SK-MEL-5 (cell line): ENCODE results near the gene SLIT3. TPM values are rescaled to one million over a fixed set of nuclear protein-coding genes. Genes with fewer than 3 reads are reported as not detected.

Experiments used
- DNase-seq: peaks from one replicate; pipeline ENCODE4 v3.0.0-alpha.2; 2016; ENCODE audit warnings: low read depth, low spot score
- in situ Hi-C: cut with HindIII; loops from 2 replicates; pipeline ENCODE4 v1.10.0; 2016; ENCODE audit warnings: low sequenced_read_pairs, high pct_unique_total_duplicates, low pct_unique_long_range_greater_than_20kb
- total RNA-seq: library from RNA; depleted of rRNA; stranded (reverse); fragments of >200 nt; shearing (Covaris generic); gene quantifications from 2 replicates; pipeline ENCODE4 v1.2.3, GENCODE V29; 2014

Gene SLIT3
- total RNA-seq, 1 experiment from 2014 or later = 0.63 TPM

GRCh38 chr5:169302491-169303118 is 1.7 kb upstream of the SLIT3 start:
- peak; percentile 68 for DNase-seq
- in situ Hi-C loops = no loop called here

DNA sequence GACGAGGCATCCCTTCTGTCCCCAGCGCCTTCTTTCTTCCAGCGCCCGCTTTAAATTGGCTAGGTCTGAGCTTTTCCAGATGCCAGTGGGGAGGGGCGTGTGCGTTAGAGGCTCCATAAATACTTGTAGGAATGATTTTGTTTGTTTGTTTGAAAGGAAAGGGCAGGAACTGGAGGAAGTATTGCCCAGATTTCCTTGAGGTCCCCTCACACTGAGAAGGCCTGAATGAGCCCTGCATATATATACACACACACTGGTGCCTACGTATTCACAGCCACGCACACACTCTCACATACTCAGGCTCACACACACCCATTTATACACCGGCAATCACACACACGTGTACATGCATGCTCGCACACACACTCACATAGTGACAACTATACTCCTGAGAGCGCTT is 1.0 kb upstream of the SLIT3 start:
- in situ Hi-C loops = no loop called here
- no peak for DNase-seq

DNA sequence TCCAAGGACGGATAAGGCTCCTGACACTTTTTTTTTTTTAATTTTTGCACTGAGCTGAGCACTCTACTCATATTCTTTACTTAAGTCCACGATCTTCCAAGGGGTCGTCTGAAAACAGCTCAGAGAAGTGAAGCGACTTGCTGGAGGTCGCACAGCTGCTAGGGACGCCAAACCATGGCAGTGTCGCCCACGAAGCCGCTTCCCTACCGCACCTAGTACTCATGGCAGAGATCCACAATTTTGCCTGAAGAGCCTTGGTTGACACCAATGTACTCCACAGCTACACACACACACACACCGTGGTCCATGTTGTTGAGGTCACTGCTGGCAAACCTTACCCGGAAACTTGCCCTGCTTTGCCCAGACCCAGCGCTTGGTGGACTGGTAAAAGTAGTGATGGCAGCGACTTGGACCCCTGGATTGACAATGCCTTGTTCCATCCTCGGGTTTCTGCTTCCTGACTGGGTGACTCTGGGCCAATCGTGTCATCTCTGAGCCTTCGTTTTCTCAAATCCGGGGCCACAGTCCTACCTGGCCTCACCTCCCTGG is 521 bp upstream of the SLIT3 start:
- no peak for DNase-seq
- in situ Hi-C loops = no loop called here

GRCh38 chr5:169299663-169300467 is 1.1 kb downstream of the SLIT3 start:
- in situ Hi-C loops = no loop called here
- no peak for DNase-seq

- DNase-seq = no peak
- in situ Hi-C loops = no loop called here
Measured at GRCh38 chr5:169299191-169299662, 1.7 kb downstream of the SLIT3 start.

- DNase-seq = no peak
- in situ Hi-C loops = no loop called here
Measured at GRCh38 chr5:169298193-169298592, 2.7 kb downstream of the SLIT3 start.

GRCh38 chr5:169296419-169297143 is 4.4 kb downstream of the SLIT3 start:
- no peak for DNase-seq
- in situ Hi-C loops = no loop called here

DNA sequence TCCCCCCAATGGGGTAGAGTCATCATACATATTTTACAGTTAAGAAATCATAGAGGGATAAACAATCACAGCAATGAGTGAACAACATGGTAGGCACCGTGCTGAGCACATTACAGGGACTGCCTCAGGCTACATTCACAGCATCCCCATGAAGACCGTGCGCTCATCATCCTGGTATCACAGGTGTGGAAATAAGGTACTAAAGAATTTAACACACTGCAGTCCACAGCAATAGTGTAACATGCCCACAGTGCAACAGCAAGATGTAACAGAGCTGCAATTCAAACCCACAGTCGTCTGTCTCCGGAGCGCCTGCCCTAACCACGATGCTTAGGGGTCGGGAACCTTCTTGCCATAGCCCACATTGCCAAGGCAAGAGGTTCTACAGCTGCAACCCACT is 5.6 kb downstream of the SLIT3 start:
- no peak for DNase-seq
- in situ Hi-C loops = no loop called here

DNA sequence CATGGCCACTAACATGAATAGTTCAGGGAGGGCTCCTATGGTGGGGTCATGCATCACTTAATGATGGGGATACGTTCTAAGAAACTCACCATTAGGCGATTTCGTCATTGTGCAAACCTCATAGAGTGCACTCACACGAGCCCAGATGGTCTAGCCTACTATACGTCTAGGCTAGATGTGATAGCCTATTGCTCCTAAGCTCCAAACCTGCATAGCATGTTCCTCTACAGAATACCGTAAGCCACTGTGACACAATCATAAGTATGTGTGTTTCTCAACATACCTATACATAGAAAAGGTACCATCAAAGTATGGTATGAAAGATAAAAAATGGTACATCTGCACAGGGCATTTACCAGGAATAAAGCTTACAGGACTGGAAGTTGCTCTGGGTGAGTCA is 6.3 kb downstream of the SLIT3 start:
- DNase-seq = no peak
- in situ Hi-C loops = no loop called here

GRCh38 chr5:169291877-169292276 is 9.1 kb downstream of the SLIT3 start:
- in situ Hi-C loops = no loop called here

GRCh38 chr5:169290895-169291294 is 10.0 kb downstream of the SLIT3 start:
- in situ Hi-C loops = no loop called here
- DNase-seq = no peak

More at GRCh38 chr5:169291877-169292276, 9.1 kb downstream of the SLIT3 start:
- DNase-seq = no peak

DNA sequence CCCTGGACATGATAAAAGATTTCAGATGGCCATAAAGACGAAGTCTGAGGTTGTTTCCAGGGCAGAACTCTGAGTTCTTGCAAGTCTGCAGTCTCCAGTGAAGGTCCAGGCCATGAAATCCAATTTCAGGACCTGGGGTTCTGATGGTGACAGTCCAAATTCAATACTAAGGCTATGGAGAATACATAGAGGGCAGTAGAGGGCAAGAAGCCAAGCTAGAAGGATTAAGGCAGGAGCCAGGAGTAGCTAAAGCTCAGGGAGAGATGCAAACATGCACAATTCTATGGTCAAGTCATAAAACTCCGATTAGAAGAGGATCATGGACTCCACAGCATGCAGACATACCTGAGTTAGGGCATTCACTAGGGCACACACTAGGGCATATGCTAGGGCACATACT is 11.4 kb downstream of the SLIT3 start:
- no peak for DNase-seq
- in situ Hi-C loops = no loop called here

DNA sequence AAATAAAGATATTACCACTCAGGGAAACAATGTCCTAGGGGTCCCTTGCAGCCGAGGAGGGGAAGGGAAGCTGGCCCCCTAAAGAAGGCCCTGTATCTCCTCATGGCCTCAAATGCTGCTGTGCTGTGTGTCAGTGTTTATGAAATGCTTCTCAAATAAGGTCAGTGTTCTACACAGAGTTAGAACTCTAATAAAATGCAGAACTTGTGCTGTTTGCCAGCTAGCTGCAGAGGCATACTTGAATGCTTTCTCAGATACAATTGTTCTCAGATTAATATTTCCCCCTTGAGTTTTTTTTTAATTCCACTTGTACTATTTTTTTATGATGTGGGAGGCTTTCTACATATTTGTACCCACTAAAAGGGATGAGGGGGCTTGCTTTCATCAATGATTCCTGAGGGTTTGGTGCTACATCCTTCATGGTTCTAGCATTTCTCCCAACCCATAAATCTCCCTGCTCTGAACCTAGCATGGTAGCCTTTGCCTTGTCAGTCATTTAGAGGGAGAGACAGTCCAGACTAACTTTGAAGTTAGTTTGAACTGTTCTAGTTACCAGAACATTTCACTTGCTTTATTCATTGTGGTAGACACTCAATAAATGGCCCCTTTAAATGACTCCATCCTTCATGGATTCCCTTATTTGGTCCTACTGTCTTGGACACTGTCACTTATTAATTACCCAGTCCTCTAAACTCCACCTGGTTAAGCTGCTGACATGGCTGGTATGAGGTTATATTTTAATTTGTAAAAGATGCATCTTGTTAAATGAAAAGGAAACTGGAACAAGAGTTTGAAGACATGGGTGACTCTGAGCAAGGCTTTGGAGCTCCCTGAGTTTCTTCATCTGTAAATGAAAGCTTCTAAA is 12.6 kb downstream of the SLIT3 start:
- in situ Hi-C loops = no loop called here
- no peak for DNase-seq

GRCh38 chr5:169287529-169287928 is 13.4 kb downstream of the SLIT3 start:
- in situ Hi-C loops = no loop called here
- no peak for DNase-seq

GRCh38 chr5:169286572-169287300 is 14.2 kb downstream of the SLIT3 start:
- in situ Hi-C loops = no loop called here
- no peak for DNase-seq

- DNase-seq = no peak
- in situ Hi-C loops = no loop called here
Measured at GRCh38 chr5:169283887-169284286, 17.1 kb downstream of the SLIT3 start.

- DNase-seq = no peak
- in situ Hi-C loops = no loop called here
Measured at GRCh38 chr5:169281625-169282024, 19.3 kb downstream of the SLIT3 start.
